Large intestine (tissue), 12 donors: ENCODE data around the gene IRAG1. TPM values are rescaled to one million over a fixed set of nuclear protein-coding genes. Genes with fewer than 3 reads are reported as not detected.

Experiments
- DNase-seq, 2 donors: peaks; one replicate each; pipeline versions ENCODE4 v3.0.0 to v3.0.0-alpha.2; 2013
- H3K27ac ChIP-seq: one replicate; pipeline ENCODE4 v1.5.1; 2013; ENCODE audit warnings: low read length
- H3K27me3 ChIP-seq: 2 replicates; pipeline ENCODE4 v1.6.1; 2013; ENCODE audit warnings: low read length; ENCODE audit not compliant: control insufficient read depth, insufficient read depth
- H3K36me3 ChIP-seq: 2 replicates; pipeline ENCODE4 v1.6.1; 2013; ENCODE audit warnings: low read length; ENCODE audit not compliant: control insufficient read depth, insufficient read depth
- H3K4me1 ChIP-seq: one replicate; pipeline ENCODE4 v1.6.1; 2013; ENCODE audit warnings: low read length; ENCODE audit not compliant: control insufficient read depth, insufficient read depth
- H3K4me3 ChIP-seq: one replicate; pipeline ENCODE4 v1.5.1; 2013; ENCODE audit warnings: low read length
- H3K9me3 ChIP-seq: one replicate; pipeline ENCODE4 v1.6.1; 2013; ENCODE audit warnings: mild to moderate bottlenecking, low read depth, low read length, moderate library complexity; ENCODE audit not compliant: control insufficient read depth
- WGBS: methylation state at CpG from one replicate; pipeline ENCODE4 v1.1.5; 2013; ENCODE audit warnings: low lambda C conversion rate; ENCODE audit not compliant: insufficient coverage; 5-methylcytosine and 5-hydroxymethylcytosine counted together
- long read RNA-seq, 11 donors: transcript quantifications; one replicate each; lab custom pipeline, GENCODE V29; 2026
- polyA plus RNA-seq: library from polyadenylated mRNA; unstranded; fragments of 120-200 nt; gene quantifications from one replicate; pipeline ENCODE4 v1.2.1, GENCODE V29; 2013

IRAG1 gene
- polyA plus RNA-seq: 13.1 TPM
- long read RNA-seq, donor 1: 0 reads
- long read RNA-seq, donor 2, partial matches to known transcripts: 5 of 5 reads
- long read RNA-seq, donor 2, other reads (novel, unspliced or antisense): 0 of 5 reads
- long read RNA-seq, donor 3: 0 reads
- long read RNA-seq, donor 4: 0 reads
- long read RNA-seq, donor 5, partial matches to known transcripts: 12 of 12 reads
- long read RNA-seq, donor 5, other reads (novel, unspliced or antisense): 0 of 12 reads
- long read RNA-seq, donor 6: 0 reads
- long read RNA-seq, donor 7: 0 reads
- long read RNA-seq, donor 8: 0 reads
- long read RNA-seq, donor 9, partial matches to known transcripts: 9 of 9 reads
- long read RNA-seq, donor 9, other reads (novel, unspliced or antisense): 0 of 9 reads
- long read RNA-seq, donor 10: 0 reads
- long read RNA-seq, donor 11: 0 reads

- H3K36me3 ChIP-seq: no peaks in the 10 kb centered on the region
- DNase-seq: peak; percentile 21 to 39
- peak within 1 kb of the TSS; percentile 42 for H3K4me3 ChIP-seq
- H3K9me3 ChIP-seq: no peaks in the 10 kb centered on the region
- H3K27me3 ChIP-seq: no peaks in the 10 kb centered on the region
- no peaks in the 10 kb centered on the region for H3K4me1 ChIP-seq
- WGBS: no CpG with 5 or more reads among the region's 18 CpGs
- peak within 1 kb of the TSS; percentile 68 for H3K27ac ChIP-seq
Observed at GRCh38 chr11:10693509-10694081, at the start of gene IRAG1. Gene IRAG1 (minus strand): TSS chr11:10693755. CDS start chr11:10693602, 153 bp downstream.

- Histone ChIP-seq H3K27ac (peak overlapping the region; percentile 39), H3K9me3 (no peaks in the 10 kb centered on the region), H3K4me1 (peaks cover 18% of the 10 kb centered on the region), H3K4me3 (no peak overlapping the region), H3K27me3 (no peaks in the 10 kb centered on the region), H3K36me3 (no peaks in the 10 kb centered on the region)
- no CpG with 5 or more reads among the region's 9 CpGs for WGBS
- DNase-seq: peak in 1 of 2 donors; percentile 39
Observed at GRCh38 chr11:10742460-10743208, 49.1 kb upstream of the IRAG1 start.

- Histone ChIP-seq H3K4me3 (peak overlapping the region; percentile 29), H3K9me3 (peaks cover 5% of the 10 kb centered on the region), H3K36me3 (no peaks in the 10 kb centered on the region), H3K27me3 (no peaks in the 10 kb centered on the region), H3K27ac (no peak overlapping the region), H3K4me1 (peaks cover 4% of the 10 kb centered on the region)
- DNase-seq: peak; percentile 83 to 86
- WGBS: 0% methylated on average over 2 of the region's 21 CpGs
Observed at GRCh38 chr11:10735481-10736475, 42.2 kb upstream of the IRAG1 start.

GRCh38 chr11:10731064-10731680 is 37.6 kb upstream of the IRAG1 start:
- no CpG with 5 or more reads among the region's 3 CpGs for WGBS
- Histone ChIP-seq H3K27me3 (peaks cover 2% of the 10 kb centered on the region), H3K4me1 (peaks cover 4% of the 10 kb centered on the region), H3K27ac (no peak overlapping the region), H3K4me3 (no peak overlapping the region), H3K9me3 (peaks cover 5% of the 10 kb centered on the region), H3K36me3 (no peaks in the 10 kb centered on the region)
- DNase-seq: no peak

- Histone ChIP-seq H3K4me1 (no peaks in the 10 kb centered on the region), H3K27ac (no peak overlapping the region), H3K9me3 (peaks cover 5% of the 10 kb centered on the region), H3K27me3 (peaks cover 2% of the 10 kb centered on the region), H3K36me3 (no peaks in the 10 kb centered on the region), H3K4me3 (no peak overlapping the region)
- WGBS: no CpG with 5 or more reads among the region's 3 CpGs
- no peak for DNase-seq
Observed at GRCh38 chr11:10730151-10730550, 36.6 kb upstream of the IRAG1 start.

GRCh38 chr11:10728789-10729472 is 35.4 kb upstream of the IRAG1 start:
- DNase-seq: peak in 1 of 2 donors; percentile 10
- peaks cover 2% of the 10 kb centered on the region for H3K27me3 ChIP-seq
- peak overlapping the region; percentile 32 for H3K27ac ChIP-seq
- WGBS: no CpG with 5 or more reads among the region's 20 CpGs
- H3K36me3 ChIP-seq: no peaks in the 10 kb centered on the region
- peak overlapping the region; percentile 38 for H3K4me3 ChIP-seq
- H3K4me1 ChIP-seq: no peaks in the 10 kb centered on the region
- peaks cover 5% of the 10 kb centered on the region for H3K9me3 ChIP-seq

- peaks cover 2% of the 10 kb centered on the region for H3K27me3 ChIP-seq
- DNase-seq: no peak
- no peaks in the 10 kb centered on the region for H3K4me1 ChIP-seq
- H3K36me3 ChIP-seq: no peaks in the 10 kb centered on the region
- H3K4me3 ChIP-seq: no peak overlapping the region
- H3K9me3 ChIP-seq: peaks cover 5% of the 10 kb centered on the region
- no peak overlapping the region for H3K27ac ChIP-seq
- WGBS: 100% methylated on average over 1 of the region's 3 CpGs
Observed at GRCh38 chr11:10728154-10728553, 34.6 kb upstream of the IRAG1 start.

- H3K4me3 ChIP-seq: no peak overlapping the region
- H3K9me3 ChIP-seq: peaks cover 5% of the 10 kb centered on the region
- DNase-seq: no peak
- no CpG with 5 or more reads among the region's 4 CpGs for WGBS
- H3K4me1 ChIP-seq: no peaks in the 10 kb centered on the region
- H3K27me3 ChIP-seq: peaks cover 2% of the 10 kb centered on the region
- H3K27ac ChIP-seq: no peak overlapping the region
- H3K36me3 ChIP-seq: no peaks in the 10 kb centered on the region
Observed at GRCh38 chr11:10727146-10727851, 33.7 kb upstream of the IRAG1 start.

GRCh38 chr11:10725907-10726253 is 32.3 kb upstream of the IRAG1 start:
- Histone ChIP-seq H3K9me3 (no peaks in the 10 kb centered on the region), H3K27me3 (peaks cover 2% of the 10 kb centered on the region), H3K4me3 (no peak overlapping the region), H3K27ac (no peak overlapping the region), H3K36me3 (no peaks in the 10 kb centered on the region), H3K4me1 (no peaks in the 10 kb centered on the region)
- no peak for DNase-seq
